GM12865 (cell line): ENCODE results near the gene SPAG4.

ENCODE experiments used
- DNase-seq: peaks from one replicate; pipeline ENCODE4 v3.0.0; 2010; ENCODE audit warnings: low read depth
- H3K4me3 ChIP-seq: 2 replicates; pipeline ENCODE4 v1.5.1; 2011; ENCODE audit warnings: mild to moderate bottlenecking, low read depth, low read length, control low read depth
- CTCF ChIP-seq: IDR thresholded peaks from 2 replicates; pipeline ENCODE4 v1.5.1; 2011; ENCODE audit warnings: low read length, control low read depth, low read depth, inconsistent platforms; ENCODE audit not compliant: insufficient read depth; ENCODE audit errors: missing control alignments

The SPAG4 gene

GRCh38 chr20:35603695-35604448 lies 11.8 kb upstream of the SPAG4 start:
- no peak overlapping the region for H3K4me3 ChIP-seq
- no peak for TF ChIP-seq CTCF
- DNase-seq, result no peak

GRCh38 chr20:35604449-35604747 lies 11.2 kb upstream of the SPAG4 start:
- TF ChIP-seq CTCF, result peak; percentile 40
- H3K4me3 ChIP-seq, result no peak overlapping the region
- DNase-seq, result peak; percentile 44

GRCh38 chr20:35606127-35606526 lies 9.5 kb upstream of the SPAG4 start:
- DNase-seq, result no peak
- no peak for TF ChIP-seq CTCF

GRCh38 chr20:35607003-35607735 lies 8.5 kb upstream of the SPAG4 start:
- no peak for TF ChIP-seq CTCF
- H3K4me3 ChIP-seq, result no peak overlapping the region
- DNase-seq, result peak; percentile 28

More at GRCh38 chr20:35606127-35606526, 9.5 kb upstream of the SPAG4 start:
- no peak overlapping the region for H3K4me3 ChIP-seq

GRCh38 chr20:35610833-35611427 lies 4.7 kb upstream of the SPAG4 start:
- no peak for TF ChIP-seq CTCF
- no peak overlapping the region for H3K4me3 ChIP-seq
- DNase-seq, result no peak

- H3K4me3 ChIP-seq, result no peak overlapping the region
- TF ChIP-seq CTCF, result no peak
- peak; percentile 94 for DNase-seq
Measured at GRCh38 chr20:35611482-35611881, 4.1 kb upstream of the SPAG4 start.
